Lower leg skin (tissue), 3 donors: ENCODE results near the gene SNX6.

Experiments
- POLR2A ChIP-seq, 2 donors: fragments of 450-650 bp; IDR thresholded peaks; one replicate each; pipeline ENCODE4 v1.6.1; 2016 to 2017; ENCODE audit warnings: antibody characterized with exemption in 2 of 2, mild to moderate bottlenecking in 1 of 2, moderate library complexity in 1 of 2
- TF ChIP-seq, protein P1 (sequence below), 3 donors: fragments of 450-650 bp; IDR thresholded peaks; one replicate each; pipeline ENCODE4 v1.5.1; 2016; ENCODE audit warnings: antibody characterized with exemption in 3 of 3, mild to moderate bottlenecking in 3 of 3, moderate library complexity in 2 of 3

DNA sequence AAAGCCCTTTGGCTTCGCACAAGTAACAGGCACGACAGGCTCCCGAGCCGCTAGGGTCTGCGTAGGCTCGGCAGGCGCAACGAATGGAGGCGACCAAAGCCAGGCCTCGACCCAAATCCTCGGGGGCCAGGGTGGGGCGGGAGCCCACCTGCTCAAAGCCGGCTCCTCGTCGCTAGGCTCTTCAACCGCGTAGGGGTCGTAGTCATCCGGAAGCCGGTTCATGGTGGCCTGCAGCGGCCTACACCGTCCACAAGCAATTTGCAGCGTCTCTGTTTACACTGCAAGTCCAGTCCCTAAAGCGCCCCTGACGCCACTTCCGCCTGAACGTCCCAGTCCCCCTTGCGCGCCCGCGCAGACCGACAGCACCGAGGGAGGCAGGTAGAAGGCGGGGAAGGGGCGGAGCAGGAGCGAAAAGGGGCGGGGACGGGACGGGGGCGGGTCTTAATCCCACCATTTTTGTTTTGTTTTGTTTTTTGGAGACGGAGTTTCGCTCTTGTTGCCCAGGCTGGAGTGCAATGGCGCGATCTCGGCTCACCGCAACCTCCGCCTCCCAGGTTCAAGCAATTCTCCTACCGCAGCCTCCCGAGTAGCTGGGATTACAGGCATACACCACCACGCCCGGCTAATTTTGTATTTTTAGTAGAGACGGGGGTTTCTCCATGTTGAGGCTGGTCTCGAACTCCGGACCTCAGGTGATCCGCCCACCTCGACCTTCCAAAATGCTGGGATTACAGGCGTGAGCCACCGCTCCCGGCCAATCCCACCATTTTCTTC, 90.4 kb downstream of the SNX6 start, which contains the start of gene EAPP:
- peak in 1 of 2 donors; percentile 79 for TF ChIP-seq POLR2A (IDR thresholded peaks at IDR 0.05)
- TF ChIP-seq, protein P1, sequence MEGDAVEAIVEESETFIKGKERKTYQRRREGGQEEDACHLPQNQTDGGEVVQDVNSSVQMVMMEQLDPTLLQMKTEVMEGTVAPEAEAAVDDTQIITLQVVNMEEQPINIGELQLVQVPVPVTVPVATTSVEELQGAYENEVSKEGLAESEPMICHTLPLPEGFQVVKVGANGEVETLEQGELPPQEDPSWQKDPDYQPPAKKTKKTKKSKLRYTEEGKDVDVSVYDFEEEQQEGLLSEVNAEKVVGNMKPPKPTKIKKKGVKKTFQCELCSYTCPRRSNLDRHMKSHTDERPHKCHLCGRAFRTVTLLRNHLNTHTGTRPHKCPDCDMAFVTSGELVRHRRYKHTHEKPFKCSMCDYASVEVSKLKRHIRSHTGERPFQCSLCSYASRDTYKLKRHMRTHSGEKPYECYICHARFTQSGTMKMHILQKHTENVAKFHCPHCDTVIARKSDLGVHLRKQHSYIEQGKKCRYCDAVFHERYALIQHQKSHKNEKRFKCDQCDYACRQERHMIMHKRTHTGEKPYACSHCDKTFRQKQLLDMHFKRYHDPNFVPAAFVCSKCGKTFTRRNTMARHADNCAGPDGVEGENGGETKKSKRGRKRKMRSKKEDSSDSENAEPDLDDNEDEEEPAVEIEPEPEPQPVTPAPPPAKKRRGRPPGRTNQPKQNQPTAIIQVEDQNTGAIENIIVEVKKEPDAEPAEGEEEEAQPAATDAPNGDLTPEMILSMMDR (IDR thresholded peaks at IDR 0.05) = peak in 1 of 3 donors; percentile 47
